Measurements from ENCODE around the gene PCGF6.

GRCh38 chr10:103336370-103336769, 14.6 kb downstream of the PCGF6 start:
- no peak for TF ChIP-seq POLR2AphosphoS5 (IDR thresholded peaks at IDR 0.05; ENCODE audit: low read depth, low read length)
- no peak for TF ChIP-seq POLR2A (IDR thresholded peaks at IDR 0.05; ENCODE audit: low read depth, low read length)
- no peak for TF ChIP-seq TAF1 (IDR thresholded peaks at IDR 0.05; ENCODE audit: borderline replicate concordance, low read depth, low read length)

Data from GM12892 (cell line).